Peyer's patch (tissue), 4 donors: ENCODE data around the gene FILIP1.

ENCODE experiments used
- CTCF ChIP-seq, 6 experiments: fragments of 450-650 bp in 4 of 6; fragments of 200-600 bp in 2 of 6; sonication (generic) in 1 of 6; IDR thresholded peaks; one replicate each; pipeline ENCODE4 v1.5.1; 2017 to 2019; ENCODE audit warnings: antibody characterized with exemption in 6 of 6, mild to moderate bottlenecking in 3 of 6, moderate library complexity in 1 of 6
- POLR2A ChIP-seq, 2 donors: fragments of 450-650 bp; IDR thresholded peaks; one replicate each; pipeline ENCODE4 v1.5.1; 2017; ENCODE audit warnings: antibody characterized with exemption in 2 of 2, mild to moderate bottlenecking in 2 of 2, moderate library complexity in 2 of 2

GRCh38 chr6:75490706-75491105 lies 2.9 kb downstream of the FILIP1 start:
- TF ChIP-seq POLR2A (IDR thresholded peaks at IDR 0.05) (no peak), CTCF (IDR thresholded peaks at IDR 0.05) (no peak)
